Stimulated activated CD4-positive, alpha-beta T cell treated with anti-CD3 and anti-CD28 coated beads, Interleukin-4, amount 100 ng/mL, for 48 hours (primary cell): Measurements from ENCODE around the gene RNASE11.
"Not testable (repeated sequence)": the region's sequence is repeated elsewhere in the genome, so short reads cannot be mapped to it uniquely, and the experiment has no call there.

Experiments used
- DNase-seq, 2 donors: peaks; one replicate each; pipeline ENCODE4 v3.0.0-alpha.2; 2020; ENCODE audit warnings: low read depth in 2 of 2

Gene RNASE11

GRCh38 chr14:20614038-20614840, 26.4 kb upstream of the RNASE11 start:
- DNase-seq: no peak

- peak; percentile 74 to 81 for DNase-seq
Observed at GRCh38 chr14:20613094-20614037, 25.6 kb upstream of the RNASE11 start.

GRCh38 chr14:20612403-20612802, 24.6 kb upstream of the RNASE11 start:
- DNase-seq: no peak

GRCh38 chr14:20611277-20611676, 23.5 kb upstream of the RNASE11 start:
- DNase-seq: no peak

GRCh38 chr14:20610002-20610765, 22.4 kb upstream of the RNASE11 start:
- DNase-seq: peak; percentile 71 to 87

GRCh38 chr14:20609215-20610001, 21.6 kb upstream of the RNASE11 start:
- DNase-seq: peak; percentile 29 to 41

- no peak for DNase-seq
Observed at GRCh38 chr14:20608383-20609110, 20.7 kb upstream of the RNASE11 start.

GRCh38 chr14:20607617-20608016, 19.8 kb upstream of the RNASE11 start:
- DNase-seq: no peak

- DNase-seq: no peak
Observed at GRCh38 chr14:20606902-20607242, 19.1 kb upstream of the RNASE11 start.

GRCh38 chr14:20606190-20606901, 18.5 kb upstream of the RNASE11 start:
- DNase-seq: no peak

GRCh38 chr14:20603813-20604690, 16.3 kb upstream of the RNASE11 start:
- no peak for DNase-seq

GRCh38 chr14:20602583-20602982, 14.8 kb upstream of the RNASE11 start:
- no peak for DNase-seq

GRCh38 chr14:20601522-20601921, 13.7 kb upstream of the RNASE11 start:
- no peak for DNase-seq

- no peak for DNase-seq
Observed at GRCh38 chr14:20597108-20597507, 9.3 kb upstream of the RNASE11 start.

- not testable (repeated sequence) for DNase-seq
Observed at GRCh38 chr14:20595726-20596125, 7.9 kb upstream of the RNASE11 start.

- DNase-seq: no peak
Observed at GRCh38 chr14:20592574-20592973, 4.8 kb upstream of the RNASE11 start.

GRCh38 chr14:20591235-20591634, 3.4 kb upstream of the RNASE11 start, which contains the start of gene RNASE12:
Gene RNASE12, minus strand, starts transcription at chr14:20591376. Its CDS starts 653 bp downstream, at chr14:20590723.
- no peak for DNase-seq

GRCh38 chr14:20583908-20584307, 3.9 kb downstream of the RNASE11 start:
- no peak for DNase-seq

GRCh38 chr14:20583142-20583541, 4.7 kb downstream of the RNASE11 start:
- DNase-seq: no peak
